ENCODE results near the gene BOD1. TPM values are rescaled to one million over a fixed set of nuclear protein-coding genes. Genes with fewer than 3 reads are reported as not detected.

Gene BOD1
- total RNA-seq, 1 experiment from 2014 or later, result 94.7 TPM

GRCh38 chr5:173577166-173577565, 39.3 kb downstream of the BOD1 start:
- no peak for DNase-seq (ENCODE audit: low read depth)

GRCh38 chr5:173575985-173576384, 40.5 kb downstream of the BOD1 start:
- no peak for DNase-seq (ENCODE audit: low read depth)

GRCh38 chr5:173574983-173575382, 41.5 kb downstream of the BOD1 start:
- DNase-seq (ENCODE audit: low read depth), result no peak

GRCh38 chr5:173573126-173573960, 43.1 kb downstream of the BOD1 start:
- peak; percentile 74 for DNase-seq (ENCODE audit: low read depth)

- peak; percentile 82 for DNase-seq (ENCODE audit: low read depth)
These were observed 43.9 kb downstream of the BOD1 start for GRCh38 chr5:173572431-173573125.

GRCh38 chr5:173570321-173571090, 45.9 kb downstream of the BOD1 start:
- no peak for DNase-seq (ENCODE audit: low read depth)

GRCh38 chr5:173568703-173569102, 47.7 kb downstream of the BOD1 start:
- no peak for DNase-seq (ENCODE audit: low read depth)

- no peak for DNase-seq (ENCODE audit: low read depth)
These were observed 48.3 kb downstream of the BOD1 start for GRCh38 chr5:173568128-173568527.

GRCh38 chr5:173567548-173567947, 48.9 kb downstream of the BOD1 start:
- DNase-seq (ENCODE audit: low read depth), result peak; percentile 89

GRCh38 chr5:173565491-173566072, 50.9 kb downstream of the BOD1 start:
- DNase-seq (ENCODE audit: low read depth), result no peak

GRCh38 chr5:173564106-173564505, 52.3 kb downstream of the BOD1 start:
- peak; percentile 39 for DNase-seq (ENCODE audit: low read depth)

- DNase-seq (ENCODE audit: low read depth), result no peak
These were observed 53.2 kb downstream of the BOD1 start for GRCh38 chr5:173563246-173563645.

GRCh38 chr5:173562451-173562850, 54.0 kb downstream of the BOD1 start:
- no peak for DNase-seq (ENCODE audit: low read depth)

Measured in M059J (cell line).